Sigmoid colon (tissue), 7 donors: Measurements from ENCODE around the gene CCDC102B. TPM values are rescaled to one million over a fixed set of nuclear protein-coding genes. Genes with fewer than 3 reads are reported as not detected.
"Not testable (repeated sequence)": the region's sequence is repeated elsewhere in the genome, so short reads cannot be mapped to it uniquely, and the experiment has no call there.

Experiments
- DNase-seq: peaks from one replicate; pipeline ENCODE4 v3.0.0-alpha.2; 2019
- H3K27ac ChIP-seq, 4 donors: fragments of 200-600 bp; sonication (generic); one replicate each; pipeline ENCODE4 v1.5.1; 2016 to 2019; ENCODE audit warnings: mild to moderate bottlenecking in 1 of 4
- H3K27me3 ChIP-seq, 3 donors: fragments of 200-600 bp; sonication (generic); one replicate each; pipeline ENCODE4 v1.5.1; 2019; ENCODE audit warnings: mild to moderate bottlenecking in 1 of 3
- H3K36me3 ChIP-seq, 4 donors: fragments of 200-600 bp; sonication (generic); one replicate each; pipeline ENCODE4 v1.5.1; 2016 to 2019
- H3K4me1 ChIP-seq, 4 donors: fragments of 200-600 bp; sonication (generic); one replicate each; pipeline ENCODE4 v1.5.1; 2017 to 2019
- H3K4me3 ChIP-seq, 4 donors: fragments of 200-600 bp; sonication (generic); one replicate each; pipeline ENCODE4 v1.5.1; 2017 to 2019; ENCODE audit warnings: mild to moderate bottlenecking in 2 of 4, moderate library complexity in 1 of 4
- H3K9me3 ChIP-seq, 4 donors: fragments of 200-600 bp in 3 of 4; sonication (generic) in 3 of 4; one replicate each; pipeline versions ENCODE4 v1.5.1 to v1.6.1; 2013 to 2019
- CTCF ChIP-seq, 4 experiments: fragments of 450-650 bp in 3 of 4; fragments of 200-600 bp in 1 of 4; IDR thresholded peaks; one replicate each; pipeline ENCODE4 v1.5.1; 2016 to 2019; ENCODE audit warnings: antibody characterized with exemption in 4 of 4, mild to moderate bottlenecking in 3 of 4, moderate library complexity in 2 of 4
- EP300 ChIP-seq, 4 donors: sonication (generic); formaldehyde crosslinking; IDR thresholded peaks; one replicate each; pipeline ENCODE4 v1.6.1; 2017; ENCODE audit warnings: antibody characterized with exemption in 4 of 4
- POLR2A ChIP-seq, 2 donors: fragments of 450-650 bp; IDR thresholded peaks; one replicate each; pipeline ENCODE4 v1.6.1; 2016; ENCODE audit warnings: antibody characterized with exemption in 2 of 2, mild to moderate bottlenecking in 2 of 2, moderate library complexity in 2 of 2
- POLR2AphosphoS5 ChIP-seq, 4 donors: sonication (generic); formaldehyde crosslinking; IDR thresholded peaks; one replicate each; pipeline ENCODE4 v1.6.1; 2017; ENCODE audit warnings: antibody characterized with exemption in 4 of 4
- WGBS, 2 donors: extraction: QIAGEN DNeasy Blood & Tissue Kit; methylation state at CpG; one replicate each; pipeline ENCODE4 v1.1.7; 2013; 5-methylcytosine and 5-hydroxymethylcytosine counted together
- intact Hi-C: fragments of 100-400 bp; cut with DNase I; formaldehyde crosslinking; loops from one replicate; pipeline ENCODE4 v1.15.1; 2023
- polyA plus RNA-seq, 3 donors: library from polyadenylated mRNA; stranded (reverse); fragments of 200-250 nt; gene quantifications; one replicate each; pipeline ENCODE4 v1.2.3, GENCODE V29; 2013
- total RNA-seq, 4 donors: library from RNA; depleted of rRNA; stranded (reverse); fragments of >200 nt; gene quantifications; one replicate each; pipeline ENCODE4 v1.1.0, GENCODE V29; 2016
- donor health status: healthy with polysubstance abuse.
- donor health status: Bipolar disorder and iron deficiency.
- donor health status: healthy.

The CCDC102B gene
- total and polyA plus RNA-seq, 7 donors, result 1.8 to 16.3 (median 6.7) TPM

GRCh38 chr18:68780802-68781635, 16.9 kb upstream of the CCDC102B start:
- Histone ChIP-seq H3K27me3 (no peaks in the 10 kb centered on the region), H3K4me1 (no peaks in the 10 kb centered on the region), H3K9me3 (no peaks in the 10 kb centered on the region), H3K4me3 (no peak overlapping the region), H3K36me3 (no peaks in the 10 kb centered on the region), H3K27ac (no peak overlapping the region)
- no peak for DNase-seq
- TF ChIP-seq POLR2A (IDR thresholded peaks at IDR 0.05) (no peak), CTCF (IDR thresholded peaks at IDR 0.05) (no peak), EP300 (IDR thresholded peaks at IDR 0.05) (no peak), POLR2AphosphoS5 (IDR thresholded peaks at IDR 0.05) (no peak)
- 53 to 67% methylated on average over 2 of the region's 2 CpGs for WGBS, 2 donors
- intact Hi-C loops, result no loop called here

GRCh38 chr18:68783506-68783905, 14.4 kb upstream of the CCDC102B start:
- H3K9me3 ChIP-seq, result no peaks in the 10 kb centered on the region
- no peaks in the 10 kb centered on the region for H3K36me3 ChIP-seq
- no peak overlapping the region for H3K27ac ChIP-seq
- WGBS, 2 donors, result 69 to 78% methylated on average over 1 of the region's 1 CpG
- no peaks in the 10 kb centered on the region for H3K27me3 ChIP-seq
- H3K4me1 ChIP-seq, result no peaks in the 10 kb centered on the region
- intact Hi-C loops, result no loop called here
- no peak overlapping the region for H3K4me3 ChIP-seq
- TF ChIP-seq POLR2AphosphoS5 (IDR thresholded peaks at IDR 0.05) (no peak), POLR2A (IDR thresholded peaks at IDR 0.05) (no peak), EP300 (IDR thresholded peaks at IDR 0.05) (no peak), CTCF (IDR thresholded peaks at IDR 0.05) (no peak)
- DNase-seq, result no peak

- intact Hi-C loops, result no loop called here
- no peaks in the 10 kb centered on the region for H3K27me3 ChIP-seq
- no peaks in the 10 kb centered on the region for H3K9me3 ChIP-seq
- no peak for TF ChIP-seq POLR2AphosphoS5 (IDR thresholded peaks at IDR 0.05)
- no peak for TF ChIP-seq EP300 (IDR thresholded peaks at IDR 0.05)
- TF ChIP-seq CTCF (IDR thresholded peaks at IDR 0.05), result no peak
- no peak for TF ChIP-seq POLR2A (IDR thresholded peaks at IDR 0.05)
- WGBS, 2 donors, result 71 to 77% methylated on average over 3 of the region's 3 CpGs
- H3K4me1 ChIP-seq, result no peaks in the 10 kb centered on the region
- no peak overlapping the region for H3K4me3 ChIP-seq
- H3K27ac ChIP-seq, result no peak overlapping the region
- H3K36me3 ChIP-seq, result no peaks in the 10 kb centered on the region
- DNase-seq, result no peak
Observed at GRCh38 chr18:68784071-68784470, 13.8 kb upstream of the CCDC102B start.

GRCh38 chr18:68790290-68790689, 7.6 kb upstream of the CCDC102B start:
- H3K4me1 ChIP-seq, intact Hi-C loops, H3K4me3 ChIP-seq, H3K27ac ChIP-seq, H3K36me3 ChIP-seq, DNase-seq, H3K27me3 ChIP-seq, H3K9me3 ChIP-seq: not testable (repeated sequence)
- 77 to 81% methylated on average over 21 to 22 of the region's 22 CpGs for whole genome bisulfite sequencing, 2 donors

GRCh38 chr18:68791801-68792200, 6.1 kb upstream of the CCDC102B start:
- Histone ChIP-seq H3K27me3 (no peaks in the 10 kb centered on the region), H3K27ac (no peak overlapping the region), H3K4me1 (no peaks in the 10 kb centered on the region), H3K36me3 (no peaks in the 10 kb centered on the region), H3K9me3 (no peaks in the 10 kb centered on the region), H3K4me3 (no peak overlapping the region)
- whole genome bisulfite sequencing, 2 donors, result 63 to 74% methylated on average over 2 of the region's 2 CpGs
- DNase-seq, result no peak
- TF ChIP-seq POLR2AphosphoS5 (IDR thresholded peaks at IDR 0.05) (no peak), CTCF (IDR thresholded peaks at IDR 0.05) (no peak), EP300 (IDR thresholded peaks at IDR 0.05) (no peak), POLR2A (IDR thresholded peaks at IDR 0.05) (no peak)
- intact Hi-C loops, result no loop called here
